GM19397 (cell line): Measurements from ENCODE around the gene WWOX.
"Not testable (repeated sequence)": the region's sequence is repeated elsewhere in the genome, so short reads cannot be mapped to it uniquely, and the experiment has no call there.

ENCODE experiments used
- ATAC-seq: cut with Tn5 transposase; IDR thresholded peaks from one replicate; pipeline ENCODE4 v1.9.1; 2021; ENCODE audit warnings: mild to moderate bottlenecking, moderate library complexity; ENCODE audit not compliant: unreplicated experiment

WWOX gene

GRCh38 chr16:78510496-78510895, 411.0 kb downstream of the WWOX start:
- ATAC-seq: no peak

- no peak for ATAC-seq
Measured at GRCh38 chr16:78513838-78514237, 414.4 kb downstream of the WWOX start.

- ATAC-seq: not testable (repeated sequence)
Measured at GRCh38 chr16:78514888-78515287, 415.4 kb downstream of the WWOX start.

- no peak for ATAC-seq
Measured at GRCh38 chr16:78515421-78515820, 416.0 kb downstream of the WWOX start.

GRCh38 chr16:78516006-78516736, 416.7 kb downstream of the WWOX start:
- no peak for ATAC-seq

GRCh38 chr16:78519896-78520295, 420.4 kb downstream of the WWOX start:
- no peak for ATAC-seq

GRCh38 chr16:78520470-78520869, 421.0 kb downstream of the WWOX start:
- ATAC-seq: no peak

- ATAC-seq: peak; percentile 64
Measured at GRCh38 chr16:78522327-78522726, 422.9 kb downstream of the WWOX start.

- ATAC-seq: no peak
Measured at GRCh38 chr16:78523212-78523985, 423.9 kb downstream of the WWOX start.

- ATAC-seq: no peak
Measured at GRCh38 chr16:78524066-78524595, 424.7 kb downstream of the WWOX start.

GRCh38 chr16:78528265-78528664, 428.8 kb downstream of the WWOX start:
- ATAC-seq: no peak

- no peak for ATAC-seq
Measured at GRCh38 chr16:78529881-78530280, 430.4 kb downstream of the WWOX start.

GRCh38 chr16:78530283-78530682, 430.8 kb downstream of the WWOX start:
- ATAC-seq: no peak

- no peak for ATAC-seq
Measured at GRCh38 chr16:78535098-78535497, 435.6 kb downstream of the WWOX start.

- no peak for ATAC-seq
Measured at GRCh38 chr16:78537511-78537910, 438.1 kb downstream of the WWOX start.

GRCh38 chr16:78538292-78538691, 438.8 kb downstream of the WWOX start:
- ATAC-seq: no peak

GRCh38 chr16:78538919-78539318, 439.5 kb downstream of the WWOX start:
- ATAC-seq: no peak

GRCh38 chr16:78542419-78542818, 443.0 kb downstream of the WWOX start:
- ATAC-seq: no peak

GRCh38 chr16:78543023-78543422, 443.6 kb downstream of the WWOX start:
- ATAC-seq: no peak

- ATAC-seq: no peak
Measured at GRCh38 chr16:78549366-78549765, 449.9 kb downstream of the WWOX start.

GRCh38 chr16:78551487-78552085, 452.1 kb downstream of the WWOX start:
- no peak for ATAC-seq
